HG03108 (cell line): ENCODE data around the gene DDAH1.

Experiments used
- ATAC-seq: cut with Tn5 transposase; IDR thresholded peaks from one replicate; pipeline ENCODE4 v1.9.1; 2021; ENCODE audit warnings: moderate library complexity; ENCODE audit not compliant: unreplicated experiment

DDAH1 gene

GRCh38 chr1:85397490-85398032, 67.4 kb downstream of the DDAH1 start:
- no peak for ATAC-seq

- ATAC-seq, result no peak
Measured at GRCh38 chr1:85396194-85396593, 68.8 kb downstream of the DDAH1 start.

GRCh38 chr1:85394130-85394529, 70.8 kb downstream of the DDAH1 start:
- no peak for ATAC-seq

GRCh38 chr1:85393490-85393889, 71.5 kb downstream of the DDAH1 start:
- ATAC-seq, result no peak

- ATAC-seq, result no peak
Measured at GRCh38 chr1:85388416-85388815, 76.5 kb downstream of the DDAH1 start.

- no peak for ATAC-seq
Measured at GRCh38 chr1:85387781-85388180, 77.2 kb downstream of the DDAH1 start.

- ATAC-seq, result no peak
Measured at GRCh38 chr1:85386068-85386722, 78.8 kb downstream of the DDAH1 start.

GRCh38 chr1:85379203-85380136, 85.5 kb downstream of the DDAH1 start:
- ATAC-seq, result no peak

GRCh38 chr1:85378534-85378933, 86.4 kb downstream of the DDAH1 start:
- ATAC-seq, result no peak

GRCh38 chr1:85376356-85376755, 88.6 kb downstream of the DDAH1 start:
- no peak for ATAC-seq

GRCh38 chr1:85375493-85375892, 89.5 kb downstream of the DDAH1 start:
- no peak for ATAC-seq

GRCh38 chr1:85374160-85374559, 90.8 kb downstream of the DDAH1 start:
- no peak for ATAC-seq

- no peak for ATAC-seq
Measured at GRCh38 chr1:85373378-85373708, 91.6 kb downstream of the DDAH1 start.

GRCh38 chr1:85372683-85373377, 92.1 kb downstream of the DDAH1 start:
- ATAC-seq, result no peak

GRCh38 chr1:85371021-85371420, 93.9 kb downstream of the DDAH1 start:
- ATAC-seq, result no peak

- no peak for ATAC-seq
Measured at GRCh38 chr1:85368073-85368770, 96.7 kb downstream of the DDAH1 start.

GRCh38 chr1:85366391-85367170, 98.4 kb downstream of the DDAH1 start:
- ATAC-seq, result no peak

GRCh38 chr1:85365851-85366250, 99.1 kb downstream of the DDAH1 start:
- ATAC-seq, result no peak

- ATAC-seq, result no peak
Measured at GRCh38 chr1:85363521-85363920, 101.4 kb downstream of the DDAH1 start.

- no peak for ATAC-seq
Measured at GRCh38 chr1:85363092-85363491, 101.9 kb downstream of the DDAH1 start.
